IPS-15b (cell line): Measurements from ENCODE around the gene MRPS22.

ENCODE experiments used
- H3K27me3 ChIP-seq: one replicate; pipeline ENCODE4 v1.6.1; 2013; ENCODE audit warnings: low read length; ENCODE audit not compliant: control insufficient read depth, insufficient read depth
- H3K36me3 ChIP-seq: one replicate; pipeline ENCODE4 v1.6.1; 2013; ENCODE audit warnings: low read length; ENCODE audit not compliant: control insufficient read depth, insufficient read depth
- H3K4me1 ChIP-seq: one replicate; pipeline ENCODE4 v1.6.1; 2013; ENCODE audit warnings: mild to moderate bottlenecking, low read length; ENCODE audit not compliant: control insufficient read depth, insufficient read depth
- H3K4me3 ChIP-seq: one replicate; pipeline ENCODE4 v1.5.1; 2013; ENCODE audit warnings: low read depth, low read length
- H3K9ac ChIP-seq: one replicate; pipeline ENCODE4 v1.6.1; 2013; ENCODE audit warnings: low read depth, mild to moderate bottlenecking, low read length
- H3K9me3 ChIP-seq: one replicate; pipeline ENCODE4 v1.6.1; 2013; ENCODE audit warnings: mild to moderate bottlenecking, low read length; ENCODE audit not compliant: control insufficient read depth, insufficient read depth

Gene MRPS22

GRCh38 chr3:139343895-139344856 lies at the start of gene MRPS22:
Gene MRPS22 (plus strand): TSS chr3:139344020. CDS start chr3:139344027, 7 bp downstream.
- no peaks in the 10 kb centered on the region for H3K36me3 ChIP-seq
- peaks cover 29% of the 10 kb centered on the region for H3K27me3 ChIP-seq
- no peaks in the 10 kb centered on the region for H3K9me3 ChIP-seq
- H3K4me1 ChIP-seq, result no peaks in the 10 kb centered on the region
- peak within 1 kb of the TSS; percentile 93 for H3K9ac ChIP-seq
- peak within 1 kb of the TSS; percentile 87 for H3K4me3 ChIP-seq

GRCh38 chr3:139295040-139295439 lies 48.8 kb upstream of the MRPS22 start:
- H3K9ac ChIP-seq, result no peak overlapping the region
- H3K4me1 ChIP-seq, result no peaks in the 10 kb centered on the region

GRCh38 chr3:139296141-139296718 lies 47.6 kb upstream of the MRPS22 start:
- no peaks in the 10 kb centered on the region for H3K36me3 ChIP-seq
- no peak overlapping the region for H3K4me3 ChIP-seq

More at GRCh38 chr3:139295040-139295439, 48.8 kb upstream of the MRPS22 start:
- Histone ChIP-seq H3K36me3 (no peaks in the 10 kb centered on the region), H3K9me3 (no peaks in the 10 kb centered on the region), H3K27me3 (no peaks in the 10 kb centered on the region), H3K4me3 (no peak overlapping the region)

DNA sequence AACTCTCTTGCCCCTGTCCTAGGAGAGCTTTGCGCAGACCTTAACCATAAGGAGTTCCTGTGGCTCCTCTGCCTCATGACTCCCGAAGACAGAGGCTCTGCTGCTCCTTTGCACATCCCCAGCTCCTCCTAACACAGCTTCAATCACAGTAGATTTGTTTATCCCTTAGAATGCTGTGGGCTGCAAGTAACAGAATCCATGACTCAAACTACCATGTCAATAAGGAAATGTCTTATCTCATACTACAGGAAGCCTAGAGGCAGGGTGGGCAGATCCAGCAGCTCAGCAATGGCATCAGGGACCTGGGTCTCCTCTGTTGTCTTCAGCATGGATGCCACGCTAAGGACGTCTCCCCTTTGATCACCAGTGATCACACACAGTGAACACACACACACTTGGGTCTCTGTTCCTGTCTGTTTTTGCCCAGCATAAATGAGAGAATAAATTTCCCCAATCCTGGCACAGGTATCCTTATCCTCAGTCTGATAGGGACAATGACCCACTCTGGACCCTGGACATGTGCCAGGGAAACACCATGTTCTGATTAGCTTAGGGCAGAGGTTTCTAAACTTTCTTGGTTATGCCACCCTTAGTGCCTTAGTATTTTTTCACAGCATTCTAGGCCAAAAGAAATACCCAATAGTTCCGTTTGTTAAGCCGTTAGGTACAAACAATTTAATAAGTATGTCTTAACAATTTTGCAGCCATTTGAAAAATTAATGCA lies 46.1 kb upstream of the MRPS22 start:
- Histone ChIP-seq H3K4me1 (no peaks in the 10 kb centered on the region), H3K27me3 (no peaks in the 10 kb centered on the region), H3K9ac (no peak overlapping the region)

More at GRCh38 chr3:139296141-139296718, 47.6 kb upstream of the MRPS22 start:
- Histone ChIP-seq H3K9me3 (no peaks in the 10 kb centered on the region), H3K9ac (no peak overlapping the region), H3K27me3 (no peaks in the 10 kb centered on the region), H3K4me1 (no peaks in the 10 kb centered on the region)

GRCh38 chr3:139299261-139300132 lies 44.3 kb upstream of the MRPS22 start:
- Histone ChIP-seq H3K36me3 (no peaks in the 10 kb centered on the region), H3K4me3 (no peak overlapping the region), H3K27me3 (no peaks in the 10 kb centered on the region), H3K9me3 (no peaks in the 10 kb centered on the region), H3K4me1 (no peaks in the 10 kb centered on the region), H3K9ac (no peak overlapping the region)

More for the DNA sequence above, 46.1 kb upstream of the MRPS22 start:
- no peaks in the 10 kb centered on the region for H3K9me3 ChIP-seq
- no peak overlapping the region for H3K4me3 ChIP-seq
- no peaks in the 10 kb centered on the region for H3K36me3 ChIP-seq

GRCh38 chr3:139300416-139300815 lies 43.4 kb upstream of the MRPS22 start:
- Histone ChIP-seq H3K27me3 (no peaks in the 10 kb centered on the region), H3K4me1 (no peaks in the 10 kb centered on the region), H3K9ac (no peak overlapping the region), H3K9me3 (no peaks in the 10 kb centered on the region), H3K4me3 (no peak overlapping the region), H3K36me3 (no peaks in the 10 kb centered on the region)

DNA sequence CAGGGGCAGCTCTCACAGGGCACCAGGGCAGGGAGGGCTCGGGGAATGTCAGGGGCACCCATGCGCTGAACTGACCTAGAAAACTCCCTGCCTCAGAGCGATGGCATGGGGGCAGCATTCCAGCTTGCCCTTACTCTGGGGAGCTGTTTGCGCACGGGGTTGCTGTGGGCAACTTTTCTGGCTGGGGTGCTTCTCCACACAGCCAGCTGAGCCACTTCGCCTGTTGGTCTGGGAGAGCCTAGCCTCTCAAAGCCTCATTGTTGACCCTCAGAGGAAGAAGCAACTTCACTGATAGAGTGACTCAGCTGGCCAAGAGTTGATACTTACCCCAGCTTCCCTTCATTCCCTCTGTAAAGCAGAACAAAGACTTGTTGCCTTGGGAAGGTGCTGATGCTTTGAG lies 42.6 kb upstream of the MRPS22 start:
- Histone ChIP-seq H3K4me1 (no peaks in the 10 kb centered on the region), H3K36me3 (no peaks in the 10 kb centered on the region), H3K9ac (no peak overlapping the region)

DNA sequence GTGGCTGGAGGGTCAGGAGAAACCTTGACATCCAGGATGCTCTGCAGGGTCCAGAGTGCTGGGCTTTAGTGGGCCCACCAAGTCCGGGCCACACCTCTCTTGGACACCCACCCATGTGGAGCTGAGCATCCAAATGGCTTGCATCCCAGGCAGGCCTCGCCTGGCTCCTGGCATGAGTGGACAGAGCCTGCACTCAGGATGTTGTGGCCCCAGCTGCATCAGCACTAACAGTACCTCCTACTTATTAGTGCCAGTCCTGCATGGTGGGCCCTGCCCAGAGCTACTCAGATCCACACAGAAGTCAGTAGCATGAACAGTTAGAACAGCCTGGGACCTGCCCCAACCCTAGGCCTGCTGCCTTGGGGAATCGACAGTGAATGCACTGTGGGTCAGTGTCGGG lies 42.2 kb upstream of the MRPS22 start:
- Histone ChIP-seq H3K9me3 (no peaks in the 10 kb centered on the region), H3K9ac (no peak overlapping the region), H3K36me3 (no peaks in the 10 kb centered on the region), H3K27me3 (no peaks in the 10 kb centered on the region), H3K4me3 (no peak overlapping the region), H3K4me1 (no peaks in the 10 kb centered on the region)

More for the DNA sequence above, 42.6 kb upstream of the MRPS22 start:
- Histone ChIP-seq H3K4me3 (no peak overlapping the region), H3K9me3 (no peaks in the 10 kb centered on the region), H3K27me3 (no peaks in the 10 kb centered on the region)

GRCh38 chr3:139302084-139302800 lies 41.6 kb upstream of the MRPS22 start:
- H3K4me3 ChIP-seq, result no peak overlapping the region
- H3K27me3 ChIP-seq, result no peaks in the 10 kb centered on the region
- no peaks in the 10 kb centered on the region for H3K9me3 ChIP-seq
- no peaks in the 10 kb centered on the region for H3K4me1 ChIP-seq
- no peak overlapping the region for H3K9ac ChIP-seq
- H3K36me3 ChIP-seq, result no peaks in the 10 kb centered on the region

- Histone ChIP-seq H3K36me3 (no peaks in the 10 kb centered on the region), H3K4me3 (no peak overlapping the region), H3K27me3 (no peaks in the 10 kb centered on the region), H3K9me3 (no peaks in the 10 kb centered on the region), H3K4me1 (no peaks in the 10 kb centered on the region), H3K9ac (no peak overlapping the region)
Measured at GRCh38 chr3:139302801-139303113, 41.1 kb upstream of the MRPS22 start.
